SK-N-SH (cell line): ENCODE data around the gene GHR. TPM values are rescaled to one million over a fixed set of nuclear protein-coding genes. Genes with fewer than 3 reads are reported as not detected.

Experiments used
- CTCF ChIA-PET: fragments of 300-600, 350-600 bp; formaldehyde crosslinking; extraction: SDS; loops from one replicate; lab custom pipeline; 2021; lab: Yijun Ruan, JAX
- POLR2A ChIA-PET: fragments of 350-600 bp; sonication (Branson Sonifier 250); formaldehyde crosslinking; extraction: SDS; loops from one replicate; lab custom pipeline; 2020; ENCODE audit warnings: antibody characterized with exemption, inconsistent platforms; lab: Yijun Ruan, JAX
- DNase-seq: peaks from one replicate; pipeline ENCODE4 v3.0.0; 2012
- H2AFZ ChIP-seq: fragments of 200-600 bp; sonication (generic); 2 replicates; pipeline ENCODE4 v1.8.1; 2016; ENCODE audit warnings: antibody characterized with exemption, mild to moderate bottlenecking, low read depth
- H3F3A ChIP-seq: fragments of 200-600 bp; sonication (generic); replicated peaks from 2 replicates; pipeline ENCODE3; 2016; ENCODE audit warnings: antibody characterized with exemption, mild to moderate bottlenecking; ENCODE audit not compliant: insufficient read depth
- H3K27ac ChIP-seq, 2 experiments: fragments of 200-500 bp in 1 of 2; fragments of 200-600 bp in 1 of 2; sonication (Bioruptor generic) in 1 of 2; sonication (generic), shearing (Covaris generic) in 1 of 2; 2 replicates each; pipeline versions ENCODE4 v1.5.1 to v1.6.1; 2014 to 2016; ENCODE audit warnings: low read depth in 2 of 2, inconsistent platforms in 1 of 2, low read length in 1 of 2, mild to moderate bottlenecking in 1 of 2, mixed read lengths in 1 of 2
- H3K27me3 ChIP-seq: fragments of 200-600 bp; sonication (generic), shearing (Covaris generic); 2 replicates; pipeline ENCODE4 v1.6.1; 2016; ENCODE audit warnings: mixed run types; ENCODE audit not compliant: insufficient read depth
- H3K36me3 ChIP-seq, 2 experiments: fragments of 200-500 bp in 1 of 2; fragments of 200-600 bp in 1 of 2; sonication (Bioruptor generic) in 1 of 2; sonication (generic) in 1 of 2; replicated peaks in 1 of 2; 2 replicates each; pipeline versions ENCODE3 to v1.5.1; 2014 to 2016; ENCODE audit warnings: low read length in 1 of 2, mild to moderate bottlenecking in 1 of 2; ENCODE audit not compliant: insufficient read depth in 2 of 2, control insufficient read depth in 1 of 2
- H3K4me1 ChIP-seq, 2 experiments: fragments of 200-500 bp in 1 of 2; fragments of 200-600 bp in 1 of 2; sonication (Bioruptor generic) in 1 of 2; sonication (generic), shearing (Covaris generic) in 1 of 2; 2 replicates each; pipeline versions ENCODE4 v1.5.1 to v1.6.1; 2014 to 2016; ENCODE audit warnings: low read depth in 1 of 2, low read length in 1 of 2, mixed run types in 1 of 2; ENCODE audit not compliant: insufficient read depth in 2 of 2, control insufficient read depth in 1 of 2
- H3K4me2 ChIP-seq: fragments of 200-600 bp; sonication (generic), shearing (Covaris generic); 2 replicates; pipeline ENCODE4 v1.6.1; 2017; ENCODE audit warnings: mixed run types
- H3K4me3 ChIP-seq, 2 experiments: fragments of 200-500 bp in 1 of 2; fragments of 200-600 bp in 1 of 2; sonication (Bioruptor generic) in 1 of 2; sonication (generic), shearing (Covaris generic) in 1 of 2; 2 replicates each; pipeline versions ENCODE4 v1.5.1 to v1.8.1; 2014 to 2016; ENCODE audit warnings: low read depth in 2 of 2, inconsistent platforms in 1 of 2, low read length in 1 of 2, mild to moderate bottlenecking in 1 of 2, mixed read lengths in 1 of 2, moderate library complexity in 1 of 2
- H3K79me2 ChIP-seq: fragments of 200-600 bp; sonication (generic); 2 replicates; pipeline ENCODE4 v1.8.1; 2017; ENCODE audit warnings: mild to moderate bottlenecking; ENCODE audit not compliant: insufficient read depth
- H3K9ac ChIP-seq: fragments of 200-600 bp; sonication (generic); 2 replicates; pipeline ENCODE4 v1.6.1; 2017; ENCODE audit warnings: mixed run types
- H3K9me2 ChIP-seq: fragments of 200-600 bp; sonication (generic); 2 replicates; pipeline ENCODE4 v1.6.1; 2017; ENCODE audit warnings: mixed run types
- H3K9me3 ChIP-seq: fragments of 200-600 bp; sonication (generic); 2 replicates; pipeline ENCODE4 v1.6.1; 2017; ENCODE audit warnings: mixed run types, mild to moderate bottlenecking, moderate library complexity
- H4K20me1 ChIP-seq: fragments of 200-600 bp; sonication (generic); 2 replicates; pipeline ENCODE4 v1.6.1; 2017; ENCODE audit warnings: mild to moderate bottlenecking, mixed run types; ENCODE audit not compliant: insufficient read depth
- CHD2 ChIP-seq: fragments of 150-350 bp; IDR thresholded peaks from 2 replicates; pipeline ENCODE4 v1.6.1; 2018; ENCODE audit warnings: low read length; ENCODE audit not compliant: partially characterized antibody
- EP300 ChIP-seq, 2 experiments: IDR thresholded peaks; 2 replicates each; pipeline versions ENCODE4 v1.4.0 to v1.6.1; 2012; ENCODE audit warnings: borderline replicate concordance in 1 of 2, low read depth in 1 of 2, low read length in 1 of 2
- EZH2phosphoT487 ChIP-seq: fragments of 200-600 bp; sonication (generic); IDR thresholded peaks from 2 replicates; pipeline ENCODE4 v1.6.1; 2017; ENCODE audit warnings: low read depth, mixed run types, mild to moderate bottlenecking, antibody characterized with exemption, moderate library complexity, borderline replicate concordance
- FOXJ3 ChIP-seq: sonication (generic); formaldehyde crosslinking; IDR thresholded peaks from 2 replicates; pipeline ENCODE4 v1.5.1; 2020; ENCODE audit warnings: mild to moderate bottlenecking, missing genetic modification reagents
- GATA2 ChIP-seq: sonication (generic); formaldehyde crosslinking; IDR thresholded peaks from 2 replicates; pipeline ENCODE4 v1.5.0; 2020; ENCODE audit warnings: mild to moderate bottlenecking, missing genetic modification reagents
- MAX ChIP-seq: IDR thresholded peaks from 2 replicates; pipeline ENCODE4 v1.4.0; 2012; ENCODE audit warnings: low read depth
- MEF2A ChIP-seq: IDR thresholded peaks from 2 replicates; pipeline ENCODE4 v1.4.0; 2012; ENCODE audit warnings: low read depth, borderline replicate concordance
- MXI1 ChIP-seq: IDR thresholded peaks from 2 replicates; pipeline ENCODE4 v1.6.1; 2012; ENCODE audit warnings: mild to moderate bottlenecking, low read depth, low read length, improper control_type of control experiment
- NFIC ChIP-seq: IDR thresholded peaks from 2 replicates; pipeline ENCODE4 v1.4.0; 2012; ENCODE audit warnings: borderline replicate concordance
- NRF1 ChIP-seq: IDR thresholded peaks from 2 replicates; pipeline ENCODE4 v1.6.1; 2012; ENCODE audit warnings: low read depth, mild to moderate bottlenecking, low read length
- RAD21 ChIP-seq: IDR thresholded peaks from 2 replicates; pipeline ENCODE4 v1.6.1; 2012; ENCODE audit warnings: mild to moderate bottlenecking, low read length
- REST ChIP-seq: IDR thresholded peaks from 2 replicates; pipeline ENCODE4 v1.6.1; 2012; ENCODE audit warnings: mild to moderate bottlenecking, low read depth, low read length, moderate library complexity
- RFX5 ChIP-seq: IDR thresholded peaks from 2 replicates; pipeline ENCODE4 v1.6.1; 2012; ENCODE audit warnings: mild to moderate bottlenecking, improper control_type of control experiment, low read length
- RXRA ChIP-seq: IDR thresholded peaks from 2 replicates; pipeline ENCODE4 v1.4.0; 2012; ENCODE audit warnings: low read depth, mild to moderate bottlenecking, borderline replicate concordance
- SIN3A ChIP-seq: IDR thresholded peaks from 2 replicates; pipeline ENCODE4 v1.6.1; 2012; ENCODE audit warnings: low read depth, mild to moderate bottlenecking, low read length, moderate library complexity, borderline replicate concordance
- SMC3 ChIP-seq: IDR thresholded peaks from 2 replicates; pipeline ENCODE4 v1.6.1; 2012; ENCODE audit warnings: low read depth, low read length, improper control_type of control experiment
- TAF1 ChIP-seq: IDR thresholded peaks from 2 replicates; pipeline ENCODE4 v1.6.1; 2012; ENCODE audit warnings: low read depth, mild to moderate bottlenecking, low read length, moderate library complexity, borderline replicate concordance
- TCF12 ChIP-seq: IDR thresholded peaks from 2 replicates; pipeline ENCODE4 v1.4.0; 2012
- USF1 ChIP-seq: IDR thresholded peaks from 2 replicates; pipeline ENCODE4 v1.4.0; 2012; ENCODE audit warnings: low read depth, borderline replicate concordance
- USF2 ChIP-seq: fragments of 150-350 bp; IDR thresholded peaks from 2 replicates; pipeline ENCODE4 v1.6.1; 2017; ENCODE audit warnings: antibody characterized with exemption, low read length, low read depth, borderline replicate concordance
- YY1 ChIP-seq: IDR thresholded peaks from 2 replicates; pipeline ENCODE4 v1.4.0; 2012; ENCODE audit warnings: low read depth, mild to moderate bottlenecking
- ZBTB33 ChIP-seq: IDR thresholded peaks from 2 replicates; pipeline ENCODE4 v1.4.0; 2012; ENCODE audit warnings: low read depth, borderline replicate concordance
- WGBS: methylation state at CpG from one replicate; pipeline ENCODE4 v1.1.6; 2017; ENCODE audit warnings: low lambda C conversion rate; 5-methylcytosine and 5-hydroxymethylcytosine counted together
- polyA plus RNA-seq, 3 experiments: library from polyadenylated mRNA; depleted of rRNA; stranded (reverse); fragments of >200 nt; gene quantifications; 2 replicates each; pipeline ENCODE4 v1.2.3, GENCODE V29; 2012

Gene GHR
- polyA plus RNA-seq, 1 of the 3 experiments (the other 2 are of a cell fraction) = 0.03 TPM

- no peak for TF ChIP-seq FOXJ3
- no peak for TF ChIP-seq GATA2
- TF ChIP-seq CHD2 = no peak
- no peak for TF ChIP-seq TCF12
- TF ChIP-seq, all 33 proteins: peak for 0
Measured at GRCh38 chr5:42374679-42375273, 48.5 kb upstream of the GHR start (continued).

GRCh38 chr5:42377496-42377895, 45.7 kb upstream of the GHR start:
- Histone ChIP-seq H3K9ac (no peak overlapping the region), H3K27ac (no peak overlapping the region), H2AFZ (no peak overlapping the region), H3K79me2 (no peaks in the 10 kb centered on the region), H3K4me3 (no peak overlapping the region), H3F3A (no peaks in the 10 kb centered on the region), H3K4me1 (no peaks in the 10 kb centered on the region), H3K36me3 (no peaks in the 10 kb centered on the region), H4K20me1 (no peaks in the 10 kb centered on the region), H3K9me2 (no peaks in the 10 kb centered on the region), H3K4me2 (no peak overlapping the region), H3K27me3 (no peaks in the 10 kb centered on the region), H3K9me3 (no peaks in the 10 kb centered on the region)
- TF ChIP-seq EP300 (IDR thresholded peaks at IDR 0.05; ENCODE audit: borderline replicate concordance in 1 of 2, low read depth in 1 of 2, low read length in 1 of 2) (no peak), SMC3 (no peak), NRF1 (no peak), TCF12 (no peak), MXI1 (no peak), YY1 (no peak), RAD21 (no peak), USF1 (no peak), MEF2A (no peak), TAF1 (no peak), EZH2phosphoT487 (no peak), NFIC (no peak), ZBTB33 (no peak), USF2 (no peak), RFX5 (no peak), RXRA (no peak), SIN3A (no peak), MAX (no peak), REST (no peak)
- DNase-seq = no peak
- ChIA-PET POLR2A (no interaction called here), CTCF (no interaction called here)
- WGBS = 5% methylated on average over 1 of the region's 1 CpG
